ENCODE results near the gene SLC2A10. TPM values are rescaled to one million over a fixed set of nuclear protein-coding genes. Genes with fewer than 3 reads are reported as not detected.

The SLC2A10 gene
- total RNA-seq, 4 donors from 2014 or later = 0.36 to 4.0 (median 2.4) TPM

DNA sequence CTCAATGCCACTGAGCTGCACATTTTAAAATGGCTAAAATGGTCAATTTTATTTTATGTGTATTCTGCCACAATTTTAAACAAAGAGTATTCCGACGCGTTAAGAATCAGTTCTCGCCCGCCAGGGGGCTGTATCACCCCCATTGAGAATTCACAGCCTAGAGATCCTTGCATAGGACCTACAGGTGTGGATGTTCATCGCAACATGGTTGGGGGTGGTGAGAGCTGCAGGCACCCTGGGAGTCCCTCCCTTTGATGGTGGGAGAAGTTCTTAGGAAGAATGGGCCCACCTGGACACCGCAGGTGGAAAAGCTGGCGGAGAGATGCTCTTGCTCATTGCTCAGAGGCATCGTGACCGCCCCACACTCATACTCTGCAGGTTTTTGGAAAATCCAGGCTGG is 63.5 kb downstream of the SLC2A10 start:
- in situ Hi-C loops (cut with MboI; ENCODE audit: low sequenced_read_pairs in 4 of 4) = loop anchor here (25.0 kb wide), 4 partner anchors 239 to 614 kb away; no protein-coding TSS in a partner anchor
- intact Hi-C loops (cut with DNase I; ENCODE audit: low total_unique reads) = no loop called here
- Histone ChIP-seq H3K4me1 (no peaks in the 10 kb centered on the region), H3K27ac (no peak overlapping the region), H3K9me3 (no peaks in the 10 kb centered on the region), H3K4me3 (no peak overlapping the region), H3K27me3 (peaks cover 0 to 5% (median 0%) of the 10 kb centered on the region in 3 donors), H3K36me3 (no peaks in the 10 kb centered on the region)
- DNase-seq (no peak), ATAC-seq (no peak)
- TF ChIP-seq POLR2A (IDR thresholded peaks at IDR 0.05) = no peak
- TF ChIP-seq, protein P1, sequence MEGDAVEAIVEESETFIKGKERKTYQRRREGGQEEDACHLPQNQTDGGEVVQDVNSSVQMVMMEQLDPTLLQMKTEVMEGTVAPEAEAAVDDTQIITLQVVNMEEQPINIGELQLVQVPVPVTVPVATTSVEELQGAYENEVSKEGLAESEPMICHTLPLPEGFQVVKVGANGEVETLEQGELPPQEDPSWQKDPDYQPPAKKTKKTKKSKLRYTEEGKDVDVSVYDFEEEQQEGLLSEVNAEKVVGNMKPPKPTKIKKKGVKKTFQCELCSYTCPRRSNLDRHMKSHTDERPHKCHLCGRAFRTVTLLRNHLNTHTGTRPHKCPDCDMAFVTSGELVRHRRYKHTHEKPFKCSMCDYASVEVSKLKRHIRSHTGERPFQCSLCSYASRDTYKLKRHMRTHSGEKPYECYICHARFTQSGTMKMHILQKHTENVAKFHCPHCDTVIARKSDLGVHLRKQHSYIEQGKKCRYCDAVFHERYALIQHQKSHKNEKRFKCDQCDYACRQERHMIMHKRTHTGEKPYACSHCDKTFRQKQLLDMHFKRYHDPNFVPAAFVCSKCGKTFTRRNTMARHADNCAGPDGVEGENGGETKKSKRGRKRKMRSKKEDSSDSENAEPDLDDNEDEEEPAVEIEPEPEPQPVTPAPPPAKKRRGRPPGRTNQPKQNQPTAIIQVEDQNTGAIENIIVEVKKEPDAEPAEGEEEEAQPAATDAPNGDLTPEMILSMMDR (IDR thresholded peaks at IDR 0.05 in 4 of 5, conservative IDR thresholded peaks at IDR 0.05 in 1 of 5) = no peak

DNA sequence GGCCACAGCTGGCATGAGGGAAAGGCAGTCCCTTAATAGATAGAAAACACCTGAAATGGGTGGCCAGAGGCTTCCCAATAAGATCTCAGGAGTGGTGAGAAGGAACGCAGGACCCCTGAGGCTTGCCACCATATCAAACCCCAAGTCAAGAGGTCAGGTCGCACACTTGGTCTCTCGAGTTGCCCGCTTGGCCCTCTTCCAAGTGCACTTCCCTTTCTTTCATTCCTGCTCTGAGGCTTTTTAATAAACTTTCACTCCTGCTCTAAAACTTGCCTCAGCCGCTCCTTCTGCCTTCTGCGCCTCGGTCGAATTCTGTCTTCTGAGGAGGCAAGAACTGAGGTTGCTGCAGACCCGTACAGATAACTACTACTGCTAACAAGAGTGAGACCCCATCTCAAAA is 64.2 kb downstream of the SLC2A10 start:
- ATAC-seq = no peak
- intact Hi-C loops (cut with DNase I; ENCODE audit: low total_unique reads) = no loop called here
- no peak overlapping the region for H3K4me3 ChIP-seq
- TF ChIP-seq, protein P1 (IDR thresholded peaks at IDR 0.05 in 4 of 5, conservative IDR thresholded peaks at IDR 0.05 in 1 of 5) = no peak
- TF ChIP-seq POLR2A (IDR thresholded peaks at IDR 0.05) = no peak
- in situ Hi-C loops (cut with MboI; ENCODE audit: low sequenced_read_pairs in 4 of 4) = loop anchor here (25.0 kb wide), 4 partner anchors 239 to 614 kb away; no protein-coding TSS in a partner anchor
- H3K9me3 ChIP-seq = no peaks in the 10 kb centered on the region
- H3K36me3 ChIP-seq = no peaks in the 10 kb centered on the region
- H3K4me1 ChIP-seq = no peaks in the 10 kb centered on the region
- peaks cover 0 to 5% (median 0%) of the 10 kb centered on the region in 3 donors for H3K27me3 ChIP-seq
- no peak overlapping the region for H3K27ac ChIP-seq
- no peak for DNase-seq

DNA sequence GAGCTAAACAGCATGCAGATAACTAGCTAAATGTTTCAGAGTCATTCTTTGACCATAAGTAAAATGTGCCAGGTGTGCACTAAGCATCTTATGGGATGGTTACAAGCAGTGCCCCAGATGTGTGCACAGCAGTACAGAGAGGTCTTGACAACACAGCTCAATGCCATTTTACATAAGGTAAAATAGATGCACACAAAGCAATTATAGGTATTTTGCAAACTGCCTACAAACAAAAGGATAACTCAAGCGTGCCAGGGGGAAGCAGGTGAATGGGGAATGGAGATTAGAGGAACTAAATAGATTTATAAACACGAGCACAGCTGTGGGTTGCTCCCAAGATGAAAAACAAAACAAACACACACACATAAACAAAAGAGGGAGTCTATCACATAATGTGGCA is 64.8 kb downstream of the SLC2A10 start:
- Histone ChIP-seq H3K4me1 (no peaks in the 10 kb centered on the region), H3K9me3 (no peaks in the 10 kb centered on the region), H3K4me3 (no peak overlapping the region), H3K27me3 (peaks cover 0 to 5% (median 0%) of the 10 kb centered on the region in 3 donors), H3K27ac (no peak overlapping the region), H3K36me3 (no peaks in the 10 kb centered on the region)
- TF ChIP-seq, protein P1 (IDR thresholded peaks at IDR 0.05 in 4 of 5, conservative IDR thresholded peaks at IDR 0.05 in 1 of 5) = no peak
- TF ChIP-seq POLR2A (IDR thresholded peaks at IDR 0.05) = no peak
- intact Hi-C loops (cut with DNase I; ENCODE audit: low total_unique reads) (no loop called here), in situ Hi-C loops (cut with MboI; ENCODE audit: low sequenced_read_pairs in 4 of 4) (loop anchor here (25.0 kb wide), 4 partner anchors 238 to 613 kb away; no protein-coding TSS in a partner anchor)
- ATAC-seq = no peak
- DNase-seq = no peak

DNA sequence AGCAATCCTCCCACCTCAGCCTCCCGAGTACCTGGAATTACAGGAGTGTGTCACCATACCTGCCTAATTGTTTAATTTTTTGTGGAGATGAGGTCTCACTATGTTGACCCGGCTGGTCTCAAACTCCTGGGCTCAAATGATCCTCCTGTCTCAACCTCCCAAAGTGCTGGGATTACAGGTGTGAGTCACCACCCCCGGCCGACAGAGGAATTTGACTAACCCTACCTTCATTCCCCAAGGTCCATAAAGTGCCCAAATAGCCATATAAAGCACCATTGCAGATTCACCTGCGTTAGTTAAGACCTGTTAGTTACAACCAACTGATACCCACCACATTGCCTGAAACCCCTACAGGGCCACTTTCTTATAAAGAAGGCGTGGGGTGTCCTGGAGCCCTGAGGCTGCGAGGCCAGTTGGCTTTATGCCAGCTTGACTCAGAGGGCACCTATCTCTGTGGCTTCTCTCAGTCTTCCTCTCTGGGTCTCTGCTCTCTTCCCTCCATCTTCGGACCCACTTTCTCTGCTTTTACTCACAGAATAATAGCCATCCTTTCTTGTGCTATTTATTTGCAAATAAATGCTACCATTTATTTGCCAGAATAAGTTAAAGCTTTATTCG is 65.6 kb downstream of the SLC2A10 start:
- Histone ChIP-seq H3K27me3 (peaks cover 0 to 5% (median 0%) of the 10 kb centered on the region in 3 donors), H3K36me3 (no peaks in the 10 kb centered on the region), H3K4me3 (no peak overlapping the region), H3K27ac (no peak overlapping the region), H3K9me3 (no peaks in the 10 kb centered on the region), H3K4me1 (no peaks in the 10 kb centered on the region)
- TF ChIP-seq POLR2A (IDR thresholded peaks at IDR 0.05) = no peak
- TF ChIP-seq, protein P1 (IDR thresholded peaks at IDR 0.05 in 4 of 5, conservative IDR thresholded peaks at IDR 0.05 in 1 of 5) = no peak
- no peak for DNase-seq
- ATAC-seq = no peak
- intact Hi-C loops (cut with DNase I; ENCODE audit: low total_unique reads) = no loop called here
- in situ Hi-C loops (cut with MboI; ENCODE audit: low sequenced_read_pairs in 4 of 4) = loop anchor here (25.0 kb wide), 4 partner anchors 237 to 612 kb away; no protein-coding TSS in a partner anchor
